GM19099 (cell line): ENCODE measurements around the gene SCYGR1.
"Not testable (repeated sequence)": the region's sequence is repeated elsewhere in the genome, so short reads cannot be mapped to it uniquely, and the experiment has no call there.

Source experiments
- POLR2A ChIP-seq: IDR thresholded peaks from 3 replicates; pipeline ENCODE4 v1.6.1; 2011; ENCODE audit warnings: low read depth; ENCODE audit not compliant: insufficient read length; ENCODE audit errors: extremely low read depth

The SCYGR1 gene, protein sequence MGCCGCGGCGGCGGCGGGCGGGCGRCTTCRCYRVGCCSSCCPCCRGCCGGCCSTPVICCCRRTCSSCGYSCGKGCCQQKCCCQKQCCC

DNA sequence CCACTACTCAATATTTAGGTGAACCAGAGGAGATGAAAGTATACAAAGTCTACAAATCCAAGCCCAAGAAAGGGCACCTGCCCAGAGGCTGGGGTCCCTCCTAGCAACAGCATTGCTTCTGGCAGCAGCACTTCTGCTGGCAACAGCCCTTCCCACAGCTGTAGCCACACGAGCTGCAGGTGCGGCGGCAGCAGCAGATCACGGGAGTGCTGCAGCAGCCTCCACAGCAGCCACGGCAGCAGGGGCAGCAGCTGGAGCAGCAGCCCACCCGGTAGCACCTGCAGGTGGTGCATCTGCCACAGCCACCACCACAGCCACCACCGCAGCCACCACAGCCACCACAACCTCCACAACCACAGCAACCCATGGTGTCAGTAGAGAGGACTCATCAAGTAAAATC, at the start of gene SCYGR1:
TSS of gene SCYGR1 (minus strand) at position 367 of the 400 bp plus-strand sequence. CDS start at position 367, 0 bp downstream.
- TF ChIP-seq POLR2A = not testable (repeated sequence)

DNA sequence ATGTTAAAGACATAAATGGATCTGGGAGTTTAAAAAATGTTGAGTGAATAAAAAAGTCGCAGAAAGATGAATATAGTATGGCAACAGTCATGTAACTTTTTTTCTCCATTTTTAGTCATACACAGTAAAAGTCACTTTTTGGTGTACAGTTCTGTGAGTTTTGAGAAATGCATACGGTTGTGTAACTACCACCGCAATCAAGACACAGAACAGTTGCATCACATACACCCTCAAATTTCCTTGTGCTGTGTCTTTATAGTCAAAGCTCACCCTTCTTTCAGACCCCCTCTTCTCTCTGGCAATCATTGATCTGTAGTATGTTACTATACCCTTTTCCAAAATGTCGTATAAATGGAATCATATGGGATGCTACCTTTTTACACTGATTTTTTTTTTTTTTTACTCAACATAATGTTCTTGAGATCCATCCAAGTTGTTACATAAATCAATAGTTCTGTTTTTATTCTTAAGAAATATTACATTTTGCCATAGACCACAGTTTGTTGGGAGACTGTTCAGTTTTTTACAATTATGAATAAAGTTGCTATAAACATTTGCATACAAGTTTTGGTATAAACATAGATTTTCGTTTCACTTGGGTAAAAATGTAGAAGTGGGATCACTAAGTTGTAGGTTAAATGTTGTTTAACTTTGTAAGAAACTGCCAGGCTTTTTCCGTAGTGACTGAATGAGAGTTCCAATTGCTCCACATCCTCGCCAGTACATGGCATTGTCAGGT, 48.9 kb upstream of the SCYGR1 start:
- TF ChIP-seq POLR2A = no peak

DNA sequence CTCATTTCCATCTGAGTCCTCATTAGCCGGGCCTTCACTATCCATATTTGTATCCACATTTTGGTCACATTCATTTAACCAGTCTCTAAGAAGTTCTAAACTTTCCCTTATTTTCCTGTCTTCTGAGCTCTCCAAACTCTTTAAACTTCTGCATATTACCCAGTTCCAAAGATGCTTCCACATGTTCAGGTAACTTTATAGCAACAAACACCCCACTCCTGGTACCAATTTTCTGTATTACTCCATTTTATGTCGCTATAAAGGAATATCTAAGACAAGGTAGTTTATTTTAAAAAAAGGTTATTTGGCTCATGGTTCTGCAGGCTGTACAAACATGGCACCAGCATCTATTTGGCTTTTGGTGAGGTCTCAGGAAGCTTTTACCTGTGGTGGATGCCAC, 45.4 kb upstream of the SCYGR1 start:
- no peak for TF ChIP-seq POLR2A

DNA sequence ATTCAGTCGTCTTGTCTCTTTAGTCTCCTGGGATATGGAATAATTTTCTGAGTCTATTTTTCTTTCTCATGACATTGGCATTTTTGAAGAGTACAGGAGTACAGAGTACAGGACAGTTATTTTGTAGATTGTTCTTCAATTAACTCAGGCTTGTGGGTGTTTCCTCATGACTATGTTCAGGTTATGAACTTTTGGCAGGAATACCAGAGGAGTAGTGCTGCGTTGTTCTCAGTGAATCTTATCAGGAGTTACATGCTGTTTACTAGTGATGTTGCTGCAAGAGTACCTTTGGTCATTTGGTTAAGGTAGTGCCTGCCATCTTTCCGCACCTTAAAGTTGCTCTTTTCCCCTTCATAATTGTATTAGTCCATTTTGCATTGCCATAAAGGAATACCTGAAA, 42.9 kb upstream of the SCYGR1 start:
- no peak for TF ChIP-seq POLR2A

DNA sequence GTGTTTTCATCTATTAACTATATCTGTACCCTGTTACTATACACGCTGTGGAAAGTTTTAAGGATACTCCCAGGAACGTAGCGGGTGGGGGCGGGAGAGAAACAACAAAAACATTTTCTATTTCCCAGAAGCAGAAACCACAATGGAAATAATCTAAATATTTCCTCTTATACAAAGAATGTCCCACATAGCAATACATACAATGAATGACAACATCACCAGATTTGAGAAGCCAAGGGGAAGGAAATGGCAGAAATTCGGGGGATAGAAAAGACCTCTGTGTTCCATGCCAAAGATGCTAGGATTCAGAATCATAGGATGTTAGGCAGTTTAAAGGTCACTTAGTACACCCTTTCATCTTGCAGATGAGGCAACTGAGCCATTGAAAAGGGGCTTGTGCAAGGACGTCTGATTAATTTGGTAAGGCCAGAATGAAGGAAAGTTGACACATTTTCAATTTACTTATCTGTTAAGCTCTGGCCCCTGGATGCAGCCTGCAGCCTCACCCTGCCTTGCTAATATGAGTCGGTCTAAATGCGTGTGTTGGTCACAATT, 41.1 kb upstream of the SCYGR1 start:
- no peak for TF ChIP-seq POLR2A

DNA sequence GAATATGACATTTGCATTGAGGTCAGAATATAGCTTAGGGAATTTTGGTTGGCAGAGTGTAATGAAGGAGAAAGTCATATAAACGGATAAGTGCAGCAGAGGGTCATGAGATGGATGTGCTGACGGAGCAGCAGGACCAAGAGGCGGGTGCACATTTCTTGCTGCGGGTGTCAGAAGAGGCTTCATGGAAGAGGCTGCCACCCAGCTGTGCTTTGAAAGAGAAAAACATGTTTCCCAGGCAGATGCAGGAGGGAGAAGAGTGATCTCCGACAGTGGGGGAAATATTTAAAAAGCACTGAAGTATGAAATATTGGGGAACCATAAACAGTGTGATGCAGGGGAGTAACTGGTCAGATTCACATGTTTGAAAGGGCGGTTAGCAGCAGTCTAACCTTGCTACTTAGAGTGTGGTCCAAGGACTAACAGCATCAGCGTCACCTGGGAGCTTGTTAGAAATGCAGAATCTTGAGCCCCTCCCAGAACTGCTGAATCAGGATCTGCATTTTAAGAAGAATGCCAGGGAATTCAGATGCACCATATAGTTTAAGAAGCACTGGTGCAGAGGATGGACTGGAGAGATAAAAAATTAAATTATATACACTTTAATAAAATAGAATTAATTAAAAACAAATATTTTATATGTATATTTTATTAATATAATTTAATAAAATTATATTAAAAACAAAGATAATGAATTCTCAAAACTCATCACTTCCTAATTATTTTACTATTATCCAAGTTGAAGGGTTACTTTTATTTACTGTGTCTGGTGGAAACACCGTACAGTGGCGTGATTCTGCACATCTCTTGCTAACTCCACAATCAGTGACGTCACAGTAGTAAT, 36.1 kb upstream of the SCYGR1 start:
- no peak for TF ChIP-seq POLR2A

DNA sequence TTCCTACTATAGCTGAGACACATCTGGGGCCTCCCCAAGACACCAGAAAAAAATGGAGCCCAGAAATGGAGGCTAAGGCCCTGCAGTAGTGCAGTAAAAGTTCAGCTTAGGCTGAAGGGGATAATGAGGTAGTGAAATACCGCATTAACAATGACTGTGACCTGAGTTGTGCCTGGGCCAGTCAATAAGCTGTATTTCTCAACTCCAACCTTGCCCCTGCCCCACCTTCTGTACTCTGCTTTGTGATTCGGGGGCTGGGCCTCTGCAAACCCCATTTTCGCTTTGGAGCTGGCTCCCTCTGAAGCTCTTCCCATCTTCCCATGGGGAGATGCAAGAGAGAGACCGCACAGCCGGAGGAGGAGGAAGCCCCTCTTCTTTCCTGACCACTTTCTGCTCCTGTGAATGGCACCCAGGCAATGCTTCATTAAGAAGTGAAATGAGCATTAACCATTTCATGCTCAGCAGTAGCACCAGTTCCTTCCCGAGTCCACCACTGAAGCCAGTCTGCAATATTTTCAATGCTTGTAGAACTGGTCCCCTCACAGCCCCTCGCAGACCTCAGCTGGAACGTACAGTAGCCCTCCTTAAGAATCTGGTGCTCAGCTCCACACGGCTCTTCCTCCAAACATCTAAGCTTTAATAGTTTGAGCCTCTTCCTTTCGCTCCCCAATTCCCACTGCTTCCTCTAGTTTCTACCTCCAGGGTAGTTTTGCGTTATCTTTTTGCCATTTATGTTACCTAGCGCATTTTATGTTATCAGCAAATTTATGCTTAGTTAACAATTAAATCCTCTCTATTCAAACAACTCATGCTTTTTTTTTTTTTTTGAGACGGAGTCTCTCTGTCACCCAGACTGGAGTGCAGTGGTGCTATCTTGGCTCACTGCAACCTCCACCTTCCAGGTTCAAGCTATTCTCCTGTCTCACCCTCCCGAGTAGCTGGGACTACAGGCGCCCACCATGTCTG, 32.6 kb upstream of the SCYGR1 start:
- TF ChIP-seq POLR2A = no peak

DNA sequence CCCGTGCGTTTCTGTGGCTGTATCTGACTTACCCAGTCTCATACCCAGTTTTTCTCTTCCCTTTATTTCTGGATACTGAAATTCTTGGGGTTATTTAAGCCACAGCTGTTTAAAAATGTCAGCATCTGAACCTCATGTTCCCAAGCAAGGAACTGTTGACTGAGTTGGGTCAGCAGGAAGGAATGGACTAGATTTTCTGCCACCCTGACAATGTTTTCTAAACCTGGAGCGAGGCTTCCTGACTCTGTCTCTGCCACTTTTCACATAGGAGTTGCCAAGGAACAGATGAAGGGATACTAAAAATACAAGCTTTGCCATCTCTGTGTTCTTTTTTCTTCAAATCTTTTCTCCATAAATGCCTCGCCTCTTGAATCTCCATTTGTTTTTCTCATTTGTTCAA, 29.0 kb upstream of the SCYGR1 start:
- TF ChIP-seq POLR2A = no peak

DNA sequence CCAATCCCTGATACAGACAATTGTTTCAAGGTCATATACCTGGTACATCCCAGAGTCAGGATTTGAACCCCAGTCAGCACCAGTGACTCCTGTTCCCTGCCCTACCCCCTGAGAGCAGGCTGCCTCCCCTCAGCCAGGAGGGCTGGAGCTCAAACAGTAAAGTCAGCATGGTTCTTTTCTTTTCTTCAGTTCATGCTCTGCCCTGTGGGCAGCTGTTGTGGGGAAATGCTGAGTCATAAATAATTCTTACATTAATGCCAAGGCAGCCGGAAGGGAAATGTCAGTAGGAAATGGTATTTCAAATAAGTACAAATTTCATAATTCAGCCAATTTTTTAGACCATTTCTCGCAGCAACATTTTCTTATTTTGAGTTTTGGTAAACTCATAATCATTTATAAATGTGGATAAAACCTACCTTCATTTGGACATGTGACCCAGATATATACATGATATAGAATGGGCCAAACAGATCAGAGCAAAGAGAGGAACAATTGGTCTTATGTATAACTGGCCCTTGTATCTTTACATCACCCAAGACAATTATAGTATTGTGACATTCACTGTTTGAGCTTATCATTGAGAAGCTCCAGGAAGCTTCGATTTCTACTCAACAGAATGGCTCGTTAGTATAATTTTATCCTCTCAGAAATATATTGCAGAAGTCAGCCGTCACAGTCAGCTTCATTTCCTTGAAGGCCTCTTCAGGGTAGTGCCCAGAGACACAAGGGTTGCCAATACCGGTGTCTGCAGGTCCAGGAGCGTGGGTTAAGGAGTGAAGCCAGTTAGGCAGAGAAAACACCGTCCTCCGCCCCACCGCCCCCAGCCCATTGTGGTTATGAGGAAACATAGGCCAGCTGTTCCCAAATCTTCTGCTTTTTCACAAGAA, 28.0 kb upstream of the SCYGR1 start:
- no peak for TF ChIP-seq POLR2A

DNA sequence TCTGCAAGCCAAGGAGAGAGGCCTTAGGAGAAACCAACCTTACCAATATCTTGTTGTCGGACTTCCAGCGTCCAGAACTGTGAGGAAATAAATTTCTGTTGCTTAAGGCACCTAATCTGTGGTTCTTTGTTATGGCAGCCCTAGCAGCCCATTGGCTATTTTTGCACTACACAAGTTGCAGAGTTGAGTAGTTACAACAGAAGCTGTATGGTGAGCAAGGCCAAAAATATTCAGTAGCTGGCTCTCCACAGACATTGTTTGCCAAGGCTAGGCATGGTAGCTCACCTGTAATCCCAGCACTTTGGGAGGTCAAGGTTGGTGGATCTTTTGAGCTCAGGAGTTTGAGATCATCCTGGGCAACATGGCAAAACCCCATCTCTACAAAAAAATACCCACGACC, 27.1 kb upstream of the SCYGR1 start:
- TF ChIP-seq POLR2A = no peak

DNA sequence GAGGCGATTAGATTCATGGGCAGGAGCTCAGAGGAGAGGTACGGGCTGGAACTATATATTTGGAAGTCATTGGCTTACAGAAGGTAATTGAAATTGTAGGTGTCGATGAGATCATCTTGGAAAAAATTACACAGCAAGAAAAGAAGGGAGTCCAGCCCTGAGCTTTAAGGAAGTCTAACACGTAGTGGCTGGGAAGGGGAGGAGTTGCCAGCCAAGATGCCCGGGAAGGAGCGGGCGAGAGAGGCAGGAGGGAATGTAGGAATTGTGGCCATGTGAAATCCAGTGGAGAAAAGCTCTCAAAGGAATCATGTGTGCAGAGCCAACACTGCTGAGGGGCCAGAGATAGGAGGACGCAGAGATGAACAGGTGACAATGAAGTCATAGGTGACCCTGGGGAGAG, 25.6 kb upstream of the SCYGR1 start:
- no peak for TF ChIP-seq POLR2A

DNA sequence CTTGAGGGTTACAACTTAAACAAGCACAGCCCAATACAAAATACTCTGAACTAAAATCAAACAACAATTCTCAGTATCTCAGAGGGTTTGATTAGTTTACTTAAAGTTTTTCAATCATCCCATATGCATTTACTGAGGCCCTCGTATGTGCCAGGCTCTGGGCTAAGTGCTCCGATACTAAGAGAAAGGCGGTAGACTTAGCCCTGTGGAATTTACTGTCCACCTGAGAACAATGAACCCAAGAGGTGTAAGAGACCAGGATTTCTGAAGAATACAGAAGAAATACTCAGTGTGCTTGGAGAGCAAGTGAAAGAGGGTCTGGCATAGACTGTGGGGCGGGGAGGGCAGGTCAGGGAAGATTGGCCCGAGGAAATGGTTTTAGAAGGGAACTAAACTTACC, 25.1 kb upstream of the SCYGR1 start:
- no peak for TF ChIP-seq POLR2A

DNA sequence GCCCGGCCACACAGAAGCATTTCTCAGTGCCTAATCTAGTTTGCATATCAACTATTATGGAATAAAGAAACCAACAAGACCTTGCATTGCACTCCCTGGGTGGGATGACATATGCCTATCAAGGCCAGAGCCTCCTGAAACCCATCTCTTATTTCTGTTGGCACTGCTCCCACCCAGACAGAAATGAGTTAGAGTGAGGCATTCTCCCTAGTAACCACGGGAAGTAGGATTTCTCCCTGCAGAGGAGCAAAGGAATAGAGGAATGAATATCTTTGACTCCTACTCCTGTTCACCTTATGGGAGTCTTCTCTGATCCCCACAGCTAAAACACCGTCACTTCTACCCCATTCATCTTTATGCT, 24.2 kb upstream of the SCYGR1 start:
- no peak for TF ChIP-seq POLR2A
